Stimulated activated CD4-positive, alpha-beta T cell treated with anti-CD3 and anti-CD28 coated beads, Interleukin-1b, Interleukin-23, amount 100 ng/mL, for 48 hours (primary cell): Measurements from ENCODE around the gene MT1H.
"Not testable (repeated sequence)": the region's sequence is repeated elsewhere in the genome, so short reads cannot be mapped to it uniquely, and the experiment has no call there.

ENCODE experiments used
- DNase-seq: peaks from one replicate; pipeline ENCODE4 v3.0.0-alpha.2; 2020

Gene MT1H

DNA sequence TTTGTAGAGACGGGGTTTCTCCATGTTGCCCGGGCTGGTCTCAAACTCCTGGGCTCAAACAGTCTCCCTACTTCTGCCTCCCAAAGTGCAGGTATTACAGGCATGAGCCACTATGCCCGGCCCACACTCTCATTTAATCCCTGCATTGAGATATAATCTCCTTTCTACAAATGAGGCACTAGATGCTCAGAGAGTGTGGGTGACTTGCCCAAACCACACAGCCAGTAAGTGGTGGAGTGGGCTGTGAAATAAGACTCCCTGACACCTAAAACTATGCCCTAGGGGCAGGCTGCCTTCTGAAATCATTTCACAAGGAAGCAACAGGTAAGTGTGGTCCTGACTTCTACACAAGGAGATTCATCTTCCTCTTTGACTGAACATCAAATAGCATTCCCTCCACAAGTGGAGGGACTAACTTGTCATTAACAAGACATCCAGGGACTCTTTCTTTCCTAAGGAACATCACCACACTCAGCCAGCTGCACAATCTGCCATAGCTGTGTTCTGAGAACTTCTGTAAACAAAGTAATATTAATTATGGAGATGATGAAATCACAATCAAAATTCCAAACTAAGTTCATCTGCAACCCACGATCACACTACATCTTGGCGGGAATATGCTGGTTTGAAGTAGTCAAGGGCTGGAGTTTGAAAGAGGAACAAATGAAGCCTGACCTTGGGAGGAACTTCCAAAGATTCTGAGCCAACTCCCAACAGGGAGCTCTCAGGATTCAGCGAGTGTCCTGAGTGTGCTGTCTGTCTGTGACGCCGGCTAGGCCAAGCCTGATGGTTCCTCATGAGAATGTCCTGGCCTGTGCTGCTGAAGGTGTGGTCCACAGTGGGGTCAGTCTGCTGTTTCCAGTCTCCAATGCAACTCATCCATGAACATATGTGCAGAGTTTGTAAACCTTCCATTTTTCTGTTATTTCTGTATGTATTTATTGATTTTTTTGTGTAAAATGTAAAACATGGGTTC, 4.0 kb upstream of the MT1H start:
- not testable (repeated sequence) for DNase-seq

DNA sequence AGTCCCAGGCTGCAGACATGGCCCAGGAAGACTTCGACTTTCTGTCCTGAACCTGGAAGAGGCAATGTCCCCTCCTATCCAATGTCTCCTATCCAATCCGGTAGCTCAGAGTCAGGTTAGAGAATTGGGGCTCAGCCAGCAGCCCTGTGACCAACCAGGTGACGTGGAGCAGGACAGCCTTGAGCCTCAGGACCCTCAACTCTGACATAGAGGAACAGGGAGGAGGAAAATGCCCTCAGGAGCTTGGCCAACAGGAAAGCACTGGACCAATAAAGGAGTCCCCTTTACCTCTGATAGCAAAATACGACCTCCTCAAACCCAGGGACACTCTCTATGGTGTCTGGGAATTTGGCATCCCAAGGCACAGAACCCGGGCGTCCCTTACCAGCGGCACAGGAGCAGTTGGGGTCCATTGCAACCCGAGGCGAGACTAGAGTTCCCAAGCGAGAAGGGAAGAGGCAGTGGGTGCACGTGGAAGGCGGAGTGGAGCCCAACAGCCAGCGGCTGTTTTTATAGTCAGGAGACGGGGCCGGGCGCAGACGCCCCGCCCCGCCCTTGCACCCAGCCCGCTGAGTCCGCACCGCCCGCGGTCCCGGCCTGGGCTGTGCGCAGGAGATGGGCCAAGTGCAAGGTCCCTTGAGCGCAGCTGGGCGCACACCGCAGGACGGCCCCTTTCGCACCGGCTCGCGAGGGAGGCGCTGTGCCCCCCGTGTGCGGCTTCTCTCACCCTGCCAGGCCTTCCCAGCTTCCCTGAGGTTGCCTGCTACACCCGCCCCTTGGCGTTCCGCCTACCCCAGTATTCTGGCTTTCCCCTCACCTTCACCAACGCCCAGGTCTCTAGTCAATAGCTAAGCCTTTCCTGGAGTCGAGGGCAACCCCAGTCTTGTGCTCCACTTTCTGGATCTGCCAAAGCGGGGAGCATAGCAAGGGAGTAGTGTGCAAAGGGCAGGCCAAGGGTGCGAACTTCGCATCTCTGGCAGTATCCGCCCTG, 1.7 kb upstream of the MT1H start, which contains the start of gene MT1G:
Gene MT1G (minus strand): TSS at position 485 of the 991 bp plus-strand sequence. CDS start 72 bp downstream, at position 413.
- DNase-seq, result peak; percentile 50

DNA sequence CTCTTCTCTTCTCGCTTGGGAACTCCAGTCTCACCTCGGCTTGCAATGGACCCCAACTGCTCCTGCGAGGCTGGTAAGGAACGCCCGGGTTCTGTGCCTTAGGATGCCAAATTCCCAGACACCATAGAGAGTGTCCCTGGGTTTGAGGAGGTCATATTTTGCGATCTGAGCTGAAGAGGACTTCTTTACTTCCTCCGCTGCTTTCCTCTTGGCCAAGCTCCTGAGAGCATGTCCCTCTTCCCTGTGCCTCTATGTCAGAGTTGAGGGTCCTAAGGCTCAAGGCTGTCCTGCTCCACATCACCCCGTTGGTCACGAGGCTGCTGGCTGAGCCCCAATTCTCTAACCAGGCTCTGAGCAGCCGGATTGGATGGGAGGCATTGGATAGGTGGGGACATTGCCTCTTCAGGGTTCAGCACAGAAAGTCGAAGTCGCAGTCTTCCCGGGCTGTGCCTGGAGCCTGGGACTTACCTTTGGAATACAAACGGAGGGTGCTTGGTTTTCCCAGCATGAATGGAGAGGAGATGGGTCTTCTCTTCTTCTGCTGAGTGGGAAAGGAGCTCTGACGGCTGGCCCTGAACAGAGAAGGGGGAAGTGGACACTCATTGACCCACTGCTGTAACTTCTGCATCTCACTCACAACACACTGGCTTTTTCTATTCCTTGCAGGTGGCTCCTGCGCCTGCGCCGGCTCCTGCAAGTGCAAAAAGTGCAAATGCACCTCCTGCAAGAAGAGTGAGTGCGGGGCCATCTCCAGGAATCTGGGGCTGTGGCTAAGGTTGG, 416 bp downstream of the MT1H start:
- DNase-seq, result no peak

DNA sequence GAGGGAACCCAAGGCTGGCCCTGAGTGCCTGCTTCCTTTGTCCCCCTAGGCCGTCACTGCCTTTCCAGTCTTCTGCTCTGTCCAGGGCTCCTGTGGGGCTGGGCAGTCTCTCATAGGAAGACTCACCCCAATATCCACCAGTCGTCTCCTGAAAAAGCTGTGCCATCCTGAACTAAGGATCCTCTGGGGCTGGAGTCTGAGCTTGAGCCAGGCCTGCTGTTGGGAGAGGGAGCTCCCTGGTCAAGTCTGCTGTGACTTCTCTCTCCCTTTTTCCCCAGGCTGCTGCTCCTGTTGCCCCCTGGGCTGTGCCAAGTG, 963 bp downstream of the MT1H start:
- DNase-seq, result no peak

DNA sequence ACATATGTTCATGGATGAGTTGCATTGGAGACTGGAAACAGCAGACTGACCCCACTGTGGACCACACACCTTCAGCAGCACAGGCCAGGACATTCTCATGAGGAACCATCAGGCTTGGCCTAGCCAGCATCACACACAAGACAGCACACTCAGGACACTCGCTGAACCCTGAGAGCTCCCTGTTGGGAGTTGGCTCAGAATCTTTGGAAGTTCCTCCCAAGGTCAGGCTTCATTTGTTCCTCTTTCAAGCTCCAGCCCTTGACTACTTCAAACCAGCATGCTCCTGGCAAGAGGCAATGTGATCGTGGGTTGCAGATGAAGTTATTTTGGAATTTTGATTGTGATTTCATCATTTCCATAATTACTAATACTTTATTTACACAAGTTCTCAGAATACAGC, 2.1 kb downstream of the MT1H start:
- DNase-seq, result not testable (repeated sequence)

DNA sequence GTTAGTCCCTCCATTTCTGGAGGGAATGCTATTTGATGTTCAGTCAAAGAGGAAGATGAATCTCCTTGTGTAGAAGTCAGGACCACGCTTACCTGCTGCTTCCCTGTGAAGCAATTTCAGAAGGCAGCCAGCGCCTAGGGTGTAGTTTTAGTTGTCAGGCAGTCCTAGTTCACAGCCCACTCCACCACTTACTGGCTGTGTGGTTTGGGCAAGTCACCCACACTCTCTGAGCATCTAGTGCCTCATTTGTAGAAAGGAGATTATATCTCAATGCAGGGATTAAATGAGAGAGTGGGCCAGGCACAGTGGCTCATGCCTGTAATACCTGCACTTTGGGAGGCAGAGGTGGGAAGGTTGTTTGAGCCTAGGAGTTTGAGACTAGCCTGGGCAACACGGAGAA, 2.6 kb downstream of the MT1H start:
- DNase-seq, result not testable (repeated sequence)

DNA sequence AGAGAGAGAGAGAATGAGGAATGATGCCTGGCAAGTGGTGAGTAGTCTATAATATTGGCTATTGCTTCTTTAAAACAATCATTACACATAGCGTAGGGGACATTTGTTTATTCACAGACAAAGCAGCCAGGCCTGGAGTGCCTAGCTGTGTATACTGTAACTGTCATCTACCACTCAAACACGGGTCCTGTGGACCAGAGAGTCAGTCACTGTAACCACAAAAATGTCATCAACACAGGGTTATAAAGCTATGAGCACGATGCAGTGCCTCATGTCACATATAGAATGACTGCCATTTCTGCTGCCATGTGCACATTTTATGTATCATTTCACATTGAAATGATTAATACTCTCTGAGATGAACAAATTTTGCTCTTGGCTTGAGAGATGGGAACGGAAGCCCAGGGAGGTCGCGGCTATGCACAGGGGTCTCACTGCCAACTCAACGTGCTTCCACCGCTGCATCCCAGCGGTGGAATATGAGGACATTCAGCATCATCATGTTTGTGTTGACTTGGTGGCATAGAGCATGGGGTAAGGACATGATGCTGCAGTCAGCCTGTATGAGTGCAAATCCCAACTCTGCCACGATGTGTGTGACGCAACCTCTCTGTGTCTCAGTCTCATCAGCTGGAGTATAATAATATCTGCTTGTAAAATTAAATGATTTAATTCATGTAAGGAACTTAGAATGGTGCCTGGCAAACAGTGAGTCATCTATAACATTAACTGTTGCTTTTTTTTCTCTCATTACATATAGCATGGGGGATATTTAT, 3.3 kb downstream of the MT1H start:
- no peak for DNase-seq

DNA sequence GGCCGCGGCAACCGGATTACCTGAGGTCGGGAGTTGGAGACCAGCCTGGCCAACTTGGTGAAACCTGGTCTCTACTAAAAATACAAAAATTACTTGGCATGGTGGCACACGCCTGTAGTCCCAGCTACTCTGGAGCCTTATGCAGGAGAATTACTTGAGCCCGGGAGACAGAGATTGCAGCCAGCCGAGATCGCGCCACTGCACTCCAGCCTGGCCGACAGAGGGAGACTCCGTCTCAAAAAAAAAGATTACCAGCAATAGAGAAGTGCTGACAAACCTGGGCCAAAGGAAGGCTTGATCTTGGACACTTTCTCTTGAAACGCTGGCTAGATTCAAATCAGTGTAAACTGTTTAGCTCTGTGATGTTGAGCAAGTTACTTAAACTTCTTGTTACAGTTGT, 4.3 kb downstream of the MT1H start:
- peak; percentile 37 for DNase-seq

DNA sequence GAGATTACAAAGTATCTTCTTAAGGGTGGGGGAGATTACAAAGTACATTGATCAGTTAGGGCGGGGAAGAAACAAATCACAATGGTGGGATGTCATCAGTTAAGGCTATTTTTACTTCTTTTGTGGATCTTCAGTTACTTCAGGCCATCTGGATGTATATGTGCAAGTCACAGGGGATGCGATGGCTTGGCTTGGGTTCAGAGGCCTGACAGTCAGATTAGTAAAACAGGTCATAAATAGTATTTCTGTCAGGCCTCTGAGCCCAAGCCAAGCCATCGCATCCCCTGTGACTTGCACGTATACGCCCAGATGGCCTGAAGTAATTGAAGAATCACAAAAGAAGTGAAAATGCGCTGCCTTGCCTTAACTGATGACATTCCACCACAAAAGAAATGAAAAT, 5.0 kb downstream of the MT1H start:
- not testable (repeated sequence) for DNase-seq

DNA sequence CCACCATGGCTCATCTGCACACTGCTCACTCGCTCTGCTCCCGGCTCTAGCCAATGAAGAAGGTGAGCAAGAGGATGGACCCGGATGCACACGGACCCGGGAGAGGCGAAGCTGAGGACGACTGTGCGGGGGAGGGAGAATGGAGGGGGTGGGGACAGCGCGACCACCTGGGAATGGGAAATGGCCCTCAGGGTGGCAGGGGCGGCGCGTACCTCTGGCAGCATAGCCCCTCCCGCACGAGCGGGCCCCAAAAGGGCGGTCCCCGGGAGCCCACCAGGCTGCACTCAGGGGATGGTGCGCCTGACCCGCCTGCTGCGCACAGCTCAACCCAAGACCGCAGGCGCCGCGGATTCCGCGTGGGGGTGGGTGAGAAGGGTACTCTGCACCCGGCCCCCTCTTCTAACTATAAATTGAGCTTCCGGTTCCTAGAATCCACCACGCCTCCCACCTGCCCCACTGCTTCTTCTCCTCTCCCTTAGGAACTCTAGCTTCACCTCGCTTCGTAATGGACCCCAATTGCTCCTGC, 6.1 kb downstream of the MT1H start:
- peak; percentile 47 for DNase-seq

DNA sequence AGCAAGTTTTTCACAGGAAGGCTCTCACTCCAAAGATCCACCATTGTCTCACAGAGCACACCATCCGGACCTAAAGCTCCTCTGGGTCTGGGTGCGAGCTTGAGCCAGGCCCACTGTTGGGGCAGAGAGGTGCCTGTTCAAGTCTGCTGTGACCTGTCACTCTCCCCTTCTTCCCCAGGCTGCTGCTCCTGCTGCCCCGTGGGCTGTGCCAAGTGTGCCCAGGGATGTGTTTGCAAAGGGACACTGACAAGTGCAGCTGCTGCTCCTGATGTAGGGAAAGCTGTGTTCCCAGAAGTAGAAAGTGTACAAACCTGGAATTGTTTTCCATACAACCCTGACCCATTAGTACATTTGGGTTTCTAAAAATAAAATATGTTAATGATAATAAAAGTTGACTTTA, 7.9 kb downstream of the MT1H start:
- DNase-seq, result no peak

DNA sequence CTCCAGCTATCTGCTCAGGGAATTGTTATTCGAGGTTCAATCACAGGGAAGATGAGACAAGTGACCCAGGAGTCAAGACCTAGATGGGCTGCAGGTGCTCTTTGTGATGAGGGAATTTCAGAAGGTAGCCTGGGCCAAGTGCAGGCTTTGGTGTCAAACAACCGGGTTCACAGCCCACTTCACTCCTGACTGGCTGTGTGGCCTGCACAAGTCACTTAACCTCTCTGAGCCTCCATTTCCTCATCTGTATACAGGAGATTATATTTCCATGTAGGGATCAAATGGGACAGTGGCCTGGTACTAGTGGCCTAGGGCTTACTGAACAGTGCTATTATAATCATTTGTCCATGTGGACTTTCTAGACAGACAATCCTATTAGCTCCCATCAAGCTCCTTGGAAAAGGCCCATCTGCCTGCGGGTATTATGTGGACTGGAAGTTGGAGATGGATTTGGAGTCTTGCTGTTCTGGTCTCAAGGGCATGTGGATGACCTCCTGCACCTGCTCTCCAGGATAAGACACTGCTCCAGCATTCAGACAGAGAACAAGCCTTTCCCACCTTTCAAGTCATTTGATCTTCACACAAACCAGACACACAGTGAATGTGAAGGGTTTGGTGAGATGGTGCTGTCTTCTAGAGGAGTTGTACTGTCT, 9.6 kb downstream of the MT1H start:
- DNase-seq, result no peak

DNA sequence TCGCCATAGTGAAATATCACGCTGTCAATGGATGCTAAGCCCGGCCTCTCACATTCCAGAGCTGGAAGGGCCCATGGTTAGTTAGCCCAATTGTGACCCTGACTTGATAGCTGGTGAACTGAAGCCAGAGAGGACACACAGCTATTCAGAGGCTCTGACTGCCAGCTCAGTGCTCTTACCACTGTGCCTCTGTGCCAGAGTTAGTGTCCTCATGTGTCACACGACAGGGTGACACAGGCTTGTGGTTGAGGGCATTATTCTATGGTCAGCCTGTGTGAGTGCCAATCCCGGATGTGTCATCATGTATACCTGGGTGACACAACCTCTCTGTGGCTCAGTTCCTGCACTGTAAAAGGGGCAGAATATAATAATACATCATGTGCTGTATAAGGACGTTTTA, 10.2 kb downstream of the MT1H start:
- peak; percentile 50 for DNase-seq

DNA sequence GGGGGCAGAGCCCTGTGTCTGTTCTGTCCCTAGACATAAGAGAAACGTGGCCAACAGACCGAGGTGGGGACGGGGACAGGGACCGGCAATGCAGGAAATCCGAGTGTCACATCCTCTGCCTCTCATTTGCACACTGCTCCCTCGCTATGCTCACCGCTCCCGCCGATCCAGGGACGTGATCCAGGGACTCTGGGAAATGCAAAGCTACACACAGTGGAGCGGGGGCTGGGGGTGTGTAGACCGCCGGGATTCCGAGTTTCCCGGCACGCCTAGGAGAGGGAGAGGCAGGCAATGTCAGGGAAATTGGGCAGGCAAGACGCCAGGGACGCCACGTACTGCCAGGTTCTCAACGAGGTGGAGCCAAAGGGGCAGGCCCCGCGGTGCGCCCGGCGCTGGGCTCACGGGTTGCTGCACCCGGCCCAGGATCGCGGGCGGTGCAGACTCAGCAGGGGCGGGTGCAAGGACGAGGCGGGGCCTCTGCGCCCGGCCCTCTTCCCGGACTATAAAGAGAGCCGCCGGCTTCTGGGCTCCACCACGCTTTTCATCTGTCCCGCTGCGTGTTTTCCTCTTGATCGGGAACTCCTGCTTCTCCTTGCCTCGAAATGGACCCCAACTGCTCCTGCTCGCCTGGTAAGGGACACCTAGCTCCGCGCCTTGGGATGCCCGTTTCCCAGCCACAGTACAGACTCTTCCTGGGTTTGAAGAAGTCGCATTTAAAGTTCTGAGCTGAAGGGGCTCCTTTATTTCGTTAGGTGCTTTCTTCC, 12.5 kb downstream of the MT1H start, which contains the start of gene MT1X:
Gene MT1X (plus strand): TSS at position 532 of the 764 bp plus-strand sequence. CDS start 71 bp downstream, at position 603.
- DNase-seq, result peak; percentile 92

DNA sequence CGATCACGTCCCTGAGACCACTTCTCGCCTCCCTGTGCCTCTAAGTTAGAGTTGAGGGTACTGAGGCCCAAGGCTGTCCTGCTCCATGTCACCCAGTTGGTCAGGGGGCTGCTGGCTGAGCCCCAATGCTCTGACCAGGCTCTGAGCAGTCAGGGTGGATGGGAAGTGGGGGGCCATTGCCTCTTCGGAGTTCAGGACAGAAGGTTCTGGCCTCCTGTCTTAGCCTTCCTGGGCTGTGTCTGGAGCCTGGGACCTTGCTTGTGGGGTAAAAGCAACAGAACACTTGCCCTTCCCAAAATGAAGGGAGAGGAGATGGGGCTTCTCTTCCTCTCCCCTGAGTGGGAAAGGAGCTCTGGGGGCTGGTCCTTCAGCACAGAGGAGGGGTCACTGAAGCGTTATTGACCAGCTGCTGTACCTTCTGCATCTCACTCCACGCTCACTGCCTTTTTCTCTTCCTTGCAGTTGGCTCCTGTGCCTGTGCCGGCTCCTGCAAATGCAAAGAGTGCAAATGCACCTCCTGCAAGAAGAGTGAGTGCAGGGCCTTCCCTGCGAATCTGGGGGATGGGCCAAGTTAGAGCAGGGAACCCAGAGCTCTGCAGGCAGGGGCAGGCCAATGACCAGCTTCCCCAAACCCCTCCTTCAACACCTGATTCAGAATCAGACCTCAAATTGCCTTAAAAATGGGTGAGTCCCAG, 13.2 kb downstream of the MT1H start:
- no peak for DNase-seq

DNA sequence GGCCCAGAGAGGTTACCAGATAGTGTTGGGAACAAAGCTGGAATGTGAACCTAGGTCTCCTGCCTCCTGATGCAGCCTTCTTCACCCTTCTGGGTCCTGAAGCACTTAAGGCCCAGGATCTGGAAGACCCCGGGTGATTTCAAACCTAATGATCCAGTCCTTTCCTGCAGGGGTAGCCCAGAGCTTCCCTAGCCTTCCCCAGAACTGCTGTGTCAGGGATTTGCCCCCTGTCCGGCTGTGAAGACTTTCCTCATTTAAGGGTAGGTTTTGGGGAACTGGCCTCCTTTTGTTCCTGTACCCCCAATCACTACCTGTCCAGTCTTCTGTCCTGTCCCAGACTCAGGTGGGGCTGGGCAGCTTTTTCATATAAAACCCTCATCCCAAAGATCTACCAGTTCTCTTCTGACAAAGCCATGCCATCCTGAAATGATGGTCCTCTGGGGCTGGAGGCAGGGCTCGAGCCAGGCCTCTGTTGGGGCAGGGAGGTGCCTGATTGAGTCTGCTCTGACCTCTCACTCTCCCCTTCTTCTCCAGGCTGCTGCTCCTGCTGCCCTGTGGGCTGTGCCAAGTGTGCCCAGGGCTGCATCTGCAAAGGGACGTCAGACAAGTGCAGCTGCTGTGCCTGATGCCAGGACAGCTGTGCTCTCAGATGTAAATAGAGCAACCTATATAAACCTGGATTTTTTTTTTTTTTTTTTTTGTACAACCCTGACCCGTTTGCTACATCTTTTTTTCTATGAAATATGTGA, 14.0 kb downstream of the MT1H start:
- DNase-seq, result no peak

DNA sequence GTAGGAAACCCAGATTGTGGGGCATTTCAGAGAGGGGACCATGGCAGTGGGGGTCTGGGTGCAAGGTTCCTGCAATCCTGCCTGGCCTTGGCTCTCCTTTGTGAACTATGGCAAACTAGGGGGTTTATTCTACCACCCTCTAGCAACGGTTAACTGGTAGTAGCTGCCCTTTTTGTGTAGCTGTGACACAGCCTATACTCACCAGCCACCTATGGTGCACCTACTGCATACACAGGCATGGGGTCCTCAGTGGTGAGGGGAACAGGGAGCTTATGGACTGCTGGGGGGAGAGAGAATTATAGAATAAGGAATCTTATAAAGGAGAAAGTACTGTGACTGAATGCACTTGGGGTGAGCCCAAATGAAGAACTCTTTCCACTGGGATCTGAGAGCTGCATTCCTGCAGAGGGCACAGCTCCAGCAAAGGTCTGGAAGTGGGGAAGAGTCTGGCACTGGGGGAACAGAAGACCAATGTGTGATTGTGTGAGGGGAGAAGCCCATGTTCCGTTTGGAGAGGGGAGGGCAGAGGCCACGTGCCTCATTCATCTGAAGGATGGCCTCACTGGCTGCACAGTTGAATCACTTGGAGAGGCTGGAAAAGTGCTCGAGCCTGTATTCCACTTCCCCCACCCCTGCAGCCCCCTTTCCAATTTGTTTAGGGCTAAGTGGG, 14.8 kb downstream of the MT1H start:
- DNase-seq, result no peak
